Suprapubic skin (tissue), 4 donors: ENCODE data around the gene GXYLT2. TPM values are rescaled to one million over a fixed set of nuclear protein-coding genes. Genes with fewer than 3 reads are reported as not detected.

Source experiments
- DNase-seq, 2 donors: peaks; one replicate each; pipeline ENCODE4 v3.0.0-alpha.2; 2019; ENCODE audit warnings: low spot score in 2 of 2
- H3K27ac ChIP-seq: fragments of 200-600 bp; sonication (generic); one replicate; pipeline ENCODE4 v1.5.1; 2019
- H3K27me3 ChIP-seq: fragments of 200-600 bp; sonication (generic); one replicate; pipeline ENCODE4 v1.5.1; 2019
- H3K36me3 ChIP-seq: fragments of 200-600 bp; sonication (generic); one replicate; pipeline ENCODE4 v1.5.1; 2019
- H3K4me1 ChIP-seq: fragments of 200-600 bp; sonication (generic); one replicate; pipeline ENCODE4 v1.5.1; 2019
- H3K4me3 ChIP-seq: fragments of 200-600 bp; sonication (generic); one replicate; pipeline ENCODE4 v1.5.1; 2019; ENCODE audit warnings: mild to moderate bottlenecking
- H3K9me3 ChIP-seq: fragments of 200-600 bp; sonication (generic); one replicate; pipeline ENCODE4 v1.5.1; 2019
- EP300 ChIP-seq: sonication (generic); formaldehyde crosslinking; IDR thresholded peaks from one replicate; pipeline ENCODE4 v1.6.1; 2017; ENCODE audit warnings: antibody characterized with exemption
- POLR2A ChIP-seq, 2 donors: fragments of 450-650 bp; IDR thresholded peaks; one replicate each; pipeline ENCODE4 v1.6.1; 2017; ENCODE audit warnings: antibody characterized with exemption in 2 of 2, mild to moderate bottlenecking in 2 of 2, moderate library complexity in 2 of 2
- POLR2AphosphoS5 ChIP-seq, 3 donors: sonication (generic); formaldehyde crosslinking; IDR thresholded peaks; one replicate each; pipeline ENCODE4 v1.6.1; 2017; ENCODE audit warnings: antibody characterized with exemption in 3 of 3
- WGBS: methylation state at CpG from one replicate; pipeline ENCODE4 v1.1.5; 2018; 5-methylcytosine and 5-hydroxymethylcytosine counted together
- total RNA-seq, 4 donors: library from RNA; depleted of rRNA; stranded (reverse); fragments of >200 nt; gene quantifications; one replicate each; pipeline ENCODE4 v1.1.0, GENCODE V29; 2016
- TF ChIP-seq, protein P1 (sequence below), 2 donors: fragments of 200-600 bp in 1 of 2; fragments of 450-650 bp in 1 of 2; sonication (generic) in 1 of 2; IDR thresholded peaks; one replicate each; pipeline ENCODE4 v1.5.1; 2016 to 2019; ENCODE audit warnings: antibody characterized with exemption in 2 of 2, mild to moderate bottlenecking in 1 of 2, moderate library complexity in 1 of 2

GXYLT2 gene
- total RNA-seq, 4 donors from 2014 or later: 0.72 to 18.6 (median 2.1) TPM

DNA sequence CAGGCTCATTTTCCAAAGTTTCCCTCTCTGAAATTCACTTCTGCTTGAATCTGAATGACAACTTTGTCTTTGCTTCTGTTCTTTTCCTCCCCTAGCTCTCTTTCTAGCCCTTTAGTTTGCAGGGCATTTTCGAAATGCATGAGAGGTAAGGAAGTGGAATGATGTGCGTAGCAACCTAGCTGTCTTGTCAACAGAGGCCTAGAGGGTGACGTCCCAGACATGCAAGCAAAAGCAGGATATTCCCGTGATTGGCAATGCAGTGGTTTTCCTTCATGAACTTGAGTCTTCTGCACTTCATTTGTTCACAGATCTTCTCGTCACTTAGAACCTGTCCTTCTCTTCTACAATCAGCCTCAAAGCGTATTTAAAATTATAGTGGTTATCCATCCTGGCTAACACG is 56.9 kb downstream of the GXYLT2 start:
- WGBS: 85% methylated on average over 7 of the region's 7 CpGs
- Histone ChIP-seq H3K36me3 (no peaks in the 10 kb centered on the region), H3K27me3 (no peaks in the 10 kb centered on the region)

GRCh38 chr3:72947715-72948490 is 60.1 kb downstream of the GXYLT2 start:
- Histone ChIP-seq H3K4me1 (no peaks in the 10 kb centered on the region), H3K9me3 (no peaks in the 10 kb centered on the region), H3K27me3 (no peaks in the 10 kb centered on the region), H3K36me3 (no peaks in the 10 kb centered on the region), H3K27ac (no peak overlapping the region), H3K4me3 (no peak overlapping the region)
- no peak for DNase-seq
- 87% methylated on average over 8 of the region's 8 CpGs for WGBS
- TF ChIP-seq POLR2A (IDR thresholded peaks at IDR 0.05): no peak
- no peak for TF ChIP-seq POLR2AphosphoS5 (IDR thresholded peaks at IDR 0.05)
- no peak for TF ChIP-seq EP300
- TF ChIP-seq, protein P1, sequence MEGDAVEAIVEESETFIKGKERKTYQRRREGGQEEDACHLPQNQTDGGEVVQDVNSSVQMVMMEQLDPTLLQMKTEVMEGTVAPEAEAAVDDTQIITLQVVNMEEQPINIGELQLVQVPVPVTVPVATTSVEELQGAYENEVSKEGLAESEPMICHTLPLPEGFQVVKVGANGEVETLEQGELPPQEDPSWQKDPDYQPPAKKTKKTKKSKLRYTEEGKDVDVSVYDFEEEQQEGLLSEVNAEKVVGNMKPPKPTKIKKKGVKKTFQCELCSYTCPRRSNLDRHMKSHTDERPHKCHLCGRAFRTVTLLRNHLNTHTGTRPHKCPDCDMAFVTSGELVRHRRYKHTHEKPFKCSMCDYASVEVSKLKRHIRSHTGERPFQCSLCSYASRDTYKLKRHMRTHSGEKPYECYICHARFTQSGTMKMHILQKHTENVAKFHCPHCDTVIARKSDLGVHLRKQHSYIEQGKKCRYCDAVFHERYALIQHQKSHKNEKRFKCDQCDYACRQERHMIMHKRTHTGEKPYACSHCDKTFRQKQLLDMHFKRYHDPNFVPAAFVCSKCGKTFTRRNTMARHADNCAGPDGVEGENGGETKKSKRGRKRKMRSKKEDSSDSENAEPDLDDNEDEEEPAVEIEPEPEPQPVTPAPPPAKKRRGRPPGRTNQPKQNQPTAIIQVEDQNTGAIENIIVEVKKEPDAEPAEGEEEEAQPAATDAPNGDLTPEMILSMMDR (IDR thresholded peaks at IDR 0.05): no peak

More for the DNA sequence above, 56.9 kb downstream of the GXYLT2 start:
- Histone ChIP-seq H3K27ac (no peak overlapping the region), H3K4me3 (no peak overlapping the region), H3K4me1 (no peaks in the 10 kb centered on the region), H3K9me3 (no peaks in the 10 kb centered on the region)
- TF ChIP-seq POLR2AphosphoS5 (IDR thresholded peaks at IDR 0.05) (no peak), POLR2A (IDR thresholded peaks at IDR 0.05) (no peak), EP300 (no peak)
- TF ChIP-seq, protein P1 (IDR thresholded peaks at IDR 0.05): no peak
- DNase-seq: no peak

DNA sequence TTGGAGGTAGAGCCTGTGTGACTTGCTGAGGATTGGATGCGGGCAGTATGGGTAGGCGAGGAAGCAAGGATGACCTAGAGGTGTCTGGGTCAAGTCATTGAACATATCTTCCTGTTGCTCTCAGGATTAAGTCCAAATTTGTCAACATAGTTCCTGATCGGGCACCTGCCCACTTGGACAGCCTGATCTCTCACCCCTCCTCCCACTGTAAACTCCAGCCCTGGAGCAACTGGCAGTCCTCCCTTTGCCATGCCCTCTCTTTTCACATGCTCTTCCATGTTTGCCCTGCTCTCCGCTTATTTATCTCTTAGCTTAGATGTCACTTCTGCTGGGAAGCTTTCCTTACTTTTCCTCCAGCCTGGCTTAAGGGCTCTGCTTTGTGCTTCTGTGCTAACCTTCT is 61.2 kb downstream of the GXYLT2 start:
- no peak for DNase-seq
- H3K27me3 ChIP-seq: no peaks in the 10 kb centered on the region
- H3K9me3 ChIP-seq: no peaks in the 10 kb centered on the region
- no peaks in the 10 kb centered on the region for H3K36me3 ChIP-seq
- H3K27ac ChIP-seq: no peak overlapping the region
- H3K4me1 ChIP-seq: no peaks in the 10 kb centered on the region
- TF ChIP-seq, protein P1 (IDR thresholded peaks at IDR 0.05): no peak
- TF ChIP-seq POLR2AphosphoS5 (IDR thresholded peaks at IDR 0.05): no peak
- no peak for TF ChIP-seq POLR2A (IDR thresholded peaks at IDR 0.05)
- no peak for TF ChIP-seq EP300
- 87% methylated on average over 4 of the region's 4 CpGs for WGBS
- H3K4me3 ChIP-seq: no peak overlapping the region

DNA sequence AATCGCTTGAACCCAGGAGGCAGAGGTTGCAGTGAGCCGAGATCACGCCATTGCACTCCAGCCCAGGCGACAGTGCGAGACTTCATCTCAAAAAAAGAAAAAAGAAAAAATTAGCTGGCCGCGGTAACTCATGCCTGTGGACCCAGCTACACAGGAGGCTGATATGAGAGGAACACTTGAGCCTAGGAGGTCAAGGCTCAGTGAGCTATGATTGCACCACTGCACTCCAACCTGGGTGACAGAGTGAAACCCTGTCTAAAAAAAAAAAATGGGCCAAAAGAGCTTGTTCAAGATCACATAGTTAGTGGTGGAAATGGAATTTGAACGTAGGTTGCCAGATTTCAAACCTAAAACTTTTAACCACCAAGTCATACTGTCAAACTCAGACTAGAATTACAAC is 62.5 kb downstream of the GXYLT2 start:
- Histone ChIP-seq H3K36me3 (no peaks in the 10 kb centered on the region), H3K9me3 (no peaks in the 10 kb centered on the region), H3K4me1 (no peaks in the 10 kb centered on the region), H3K27ac (no peak overlapping the region), H3K27me3 (no peaks in the 10 kb centered on the region), H3K4me3 (no peak overlapping the region)
- 92% methylated on average over 8 of the region's 8 CpGs for WGBS
- no peak for TF ChIP-seq POLR2A (IDR thresholded peaks at IDR 0.05)
- TF ChIP-seq, protein P1 (IDR thresholded peaks at IDR 0.05): no peak
- TF ChIP-seq POLR2AphosphoS5 (IDR thresholded peaks at IDR 0.05): no peak
- DNase-seq: no peak

- Histone ChIP-seq H3K9me3 (no peaks in the 10 kb centered on the region), H3K27me3 (no peaks in the 10 kb centered on the region), H3K27ac (no peak overlapping the region), H3K4me1 (no peaks in the 10 kb centered on the region), H3K36me3 (no peaks in the 10 kb centered on the region), H3K4me3 (no peak overlapping the region)
- TF ChIP-seq POLR2AphosphoS5 (IDR thresholded peaks at IDR 0.05) (no peak), EP300 (no peak), POLR2A (IDR thresholded peaks at IDR 0.05) (no peak)
- TF ChIP-seq, protein P1 (IDR thresholded peaks at IDR 0.05): no peak
- 49% methylated on average over 4 of the region's 4 CpGs for WGBS
- no peak for DNase-seq
Observed at GRCh38 chr3:72950801-72951200, 63.0 kb downstream of the GXYLT2 start.
